Psoas muscle (tissue), 8 donors: ENCODE results near the gene GPR68. TPM values are rescaled to one million over a fixed set of nuclear protein-coding genes. Genes with fewer than 3 reads are reported as not detected.

ENCODE experiments used
- ATAC-seq, 4 donors: fragments of 200-7000 bp; cut with Tn5 transposase; one replicate each; pipeline ENCODE4 v1.9.1; 2020; ENCODE audit warnings: moderate library complexity in 3 of 4, mild to moderate bottlenecking in 2 of 4
- DNase-seq, 2 donors: peaks; one replicate each; pipeline ENCODE4 v3.0.0-alpha.2; 2020
- H3K27ac ChIP-seq: fragments of 200-600 bp; one replicate; pipeline ENCODE4 v1.8.0; 2022
- H3K27me3 ChIP-seq, 3 donors: fragments of 200-600 bp in 1 of 3; one replicate each; pipeline versions ENCODE4 v1.6.1 to v1.8.0; 2013 to 2022; ENCODE audit warnings: low read length in 2 of 3, mild to moderate bottlenecking in 2 of 3, moderate library complexity in 1 of 3; ENCODE audit not compliant: insufficient read depth in 3 of 3
- H3K36me3 ChIP-seq, 2 donors: fragments of 200-600 bp in 1 of 2; one replicate each; pipeline versions ENCODE4 v1.6.1 to v1.8.0; 2013 to 2022; ENCODE audit warnings: low read depth in 1 of 2, mild to moderate bottlenecking in 1 of 2, moderate library complexity in 1 of 2; ENCODE audit not compliant: insufficient read depth in 1 of 2
- H3K4me1 ChIP-seq: fragments of 200-600 bp; one replicate; pipeline ENCODE4 v1.8.0; 2022
- H3K4me3 ChIP-seq: fragments of 200-600 bp; one replicate; pipeline ENCODE4 v1.8.0; 2022; ENCODE audit warnings: mild to moderate bottlenecking
- H3K9me3 ChIP-seq: fragments of 200-600 bp; one replicate; pipeline ENCODE4 v1.8.0; 2022
- WGBS, 3 donors: extraction: QIAGEN DNeasy Blood & Tissue Kit; methylation state at CpG; one replicate each; pipeline versions ENCODE4 v1.1.6 to v1.1.7; 2013; 5-methylcytosine and 5-hydroxymethylcytosine counted together
- intact Hi-C, 2 donors: fragments of 100-400 bp; cut with DNase I; formaldehyde crosslinking; loops; one replicate each; pipeline versions ENCODE4 v1.11.0 to v1.14.2; 2022
- polyA plus RNA-seq, 3 donors: library from polyadenylated mRNA; stranded (reverse); fragments of 200-250 nt; gene quantifications; one replicate each; pipeline ENCODE4 v1.2.3, GENCODE V29; 2013
- total RNA-seq, 4 donors: library from RNA; stranded (reverse); fragmentation: NEBNext Ultra II Directional in 2 of 4; extraction: Animal tissue kit (Norgen Biotek cat#: 25700) in 2 of 4; gene quantifications; one replicate each; pipeline versions ENCODE4 v1.2.1 to v1.2.4, GENCODE V29; 2021 to 2023
- TF ChIP-seq, protein P1 (sequence below): fragments of 200-600 bp; IDR thresholded peaks from one replicate; pipeline ENCODE4 v1.8.0; 2022; ENCODE audit warnings: antibody characterized with exemption
- donor health status: healthy with polysubstance abuse.
- donor health status: DM: no; HTN: no; CAD: no; lungs with moderate emphysema.
- donor health status: Bipolar disorder and iron deficiency.
- donor health status: healthy.
- donor health status: DM: yes; HTN: yes; CAD: no.
- donor health status: DM: no; HTN: no; CAD: no.
- donor health status: DM: no; HTN: no; CAD: no.
- donor health status: DM: yes; HTN: yes; CAD: no.

The GPR68 gene
- total and polyA plus RNA-seq, 7 donors = 0.03 to 0.27 (median 0.16) TPM; not detected in 1

DNA sequence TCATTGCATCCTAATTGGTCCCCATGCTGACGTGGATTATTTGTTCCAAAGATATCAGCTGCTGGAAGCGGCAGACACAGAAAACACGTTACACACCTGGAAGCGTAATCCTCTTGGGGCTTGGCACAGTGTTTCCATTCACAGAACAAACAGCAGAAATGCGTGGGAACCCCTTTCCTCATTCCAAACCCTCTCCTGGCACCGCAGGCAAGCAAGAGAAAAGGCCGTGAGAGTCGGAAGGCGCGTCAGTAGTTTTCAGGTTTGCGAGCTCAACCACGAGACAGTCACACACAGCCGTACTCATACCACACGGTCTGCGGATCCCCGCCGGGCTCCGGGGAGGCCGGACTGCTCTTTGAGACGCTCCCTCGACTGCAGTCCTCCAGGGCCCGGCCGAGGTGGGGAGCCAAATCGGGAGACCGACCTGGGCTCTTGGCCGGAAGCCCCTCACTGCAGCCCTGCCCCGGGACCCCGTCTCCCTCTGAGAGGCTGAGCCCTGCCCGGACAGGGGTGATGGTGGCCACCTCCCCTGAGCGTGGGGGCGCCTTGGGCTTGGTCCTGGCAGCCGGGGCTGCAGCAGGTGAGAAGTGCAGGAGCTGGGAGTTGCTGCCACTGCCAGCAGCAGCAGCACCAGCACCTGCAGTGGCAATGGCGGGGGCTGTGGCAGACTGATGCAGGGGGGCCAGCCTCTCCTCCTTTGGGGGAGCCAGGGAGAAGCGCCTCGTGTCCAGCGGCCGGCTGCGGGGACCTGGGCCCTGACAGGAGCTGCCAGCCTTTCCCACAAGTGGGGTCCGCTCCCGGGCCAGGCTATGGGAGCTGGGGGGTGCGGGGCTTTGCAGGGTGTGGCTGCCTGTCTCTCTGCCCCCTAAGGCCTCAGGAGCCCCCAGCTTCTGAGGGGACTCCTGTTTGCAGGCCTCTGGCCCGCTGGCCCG lies 28.1 kb upstream of the GPR68 start:
- intact Hi-C loops = no loop called here
- Histone ChIP-seq H3K27me3 (no peaks in the 10 kb centered on the region), H3K4me3 (no peak overlapping the region), H3K27ac (no peak overlapping the region), H3K9me3 (no peaks in the 10 kb centered on the region), H3K4me1 (peaks cover 4% of the 10 kb centered on the region), H3K36me3 (no peaks in the 10 kb centered on the region)
- WGBS, 3 donors = 88 to 92% (median 90%) methylated on average over 39 to 43 of the region's 43 CpGs
- TF ChIP-seq, protein P1, sequence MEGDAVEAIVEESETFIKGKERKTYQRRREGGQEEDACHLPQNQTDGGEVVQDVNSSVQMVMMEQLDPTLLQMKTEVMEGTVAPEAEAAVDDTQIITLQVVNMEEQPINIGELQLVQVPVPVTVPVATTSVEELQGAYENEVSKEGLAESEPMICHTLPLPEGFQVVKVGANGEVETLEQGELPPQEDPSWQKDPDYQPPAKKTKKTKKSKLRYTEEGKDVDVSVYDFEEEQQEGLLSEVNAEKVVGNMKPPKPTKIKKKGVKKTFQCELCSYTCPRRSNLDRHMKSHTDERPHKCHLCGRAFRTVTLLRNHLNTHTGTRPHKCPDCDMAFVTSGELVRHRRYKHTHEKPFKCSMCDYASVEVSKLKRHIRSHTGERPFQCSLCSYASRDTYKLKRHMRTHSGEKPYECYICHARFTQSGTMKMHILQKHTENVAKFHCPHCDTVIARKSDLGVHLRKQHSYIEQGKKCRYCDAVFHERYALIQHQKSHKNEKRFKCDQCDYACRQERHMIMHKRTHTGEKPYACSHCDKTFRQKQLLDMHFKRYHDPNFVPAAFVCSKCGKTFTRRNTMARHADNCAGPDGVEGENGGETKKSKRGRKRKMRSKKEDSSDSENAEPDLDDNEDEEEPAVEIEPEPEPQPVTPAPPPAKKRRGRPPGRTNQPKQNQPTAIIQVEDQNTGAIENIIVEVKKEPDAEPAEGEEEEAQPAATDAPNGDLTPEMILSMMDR = no peak
- ATAC-seq (no peak), DNase-seq (no peak)

DNA sequence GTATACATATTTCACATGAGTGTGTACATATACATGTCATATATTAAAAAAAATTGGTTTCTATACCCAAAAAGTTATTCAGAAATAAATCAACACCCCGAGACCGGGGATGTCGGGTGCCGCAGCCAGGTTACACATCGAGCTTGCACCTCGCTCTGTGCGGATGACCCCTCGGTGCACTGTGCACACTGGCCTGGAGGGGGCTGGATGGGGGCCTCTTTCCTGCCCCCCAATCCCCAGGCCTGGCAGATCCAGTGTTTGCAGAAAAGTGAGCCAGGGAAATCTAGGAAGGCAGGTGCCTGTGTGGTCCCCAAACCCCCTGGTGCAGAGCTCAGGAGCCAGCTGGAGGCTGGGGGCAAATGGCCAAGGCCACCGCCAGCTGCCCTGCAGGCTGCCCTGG lies 27.1 kb upstream of the GPR68 start:
- DNase-seq (no peak), ATAC-seq (no peak)
- WGBS, 3 donors = 90 to 92% (median 92%) methylated on average over 9 of the region's 9 CpGs
- H3K4me3 ChIP-seq = no peak overlapping the region
- H3K4me1 ChIP-seq = peaks cover 4% of the 10 kb centered on the region
- no peak overlapping the region for H3K27ac ChIP-seq
- no peaks in the 10 kb centered on the region for H3K36me3 ChIP-seq
- H3K27me3 ChIP-seq = no peaks in the 10 kb centered on the region
- TF ChIP-seq, protein P1 = no peak
- no peaks in the 10 kb centered on the region for H3K9me3 ChIP-seq
- intact Hi-C loops = no loop called here

DNA sequence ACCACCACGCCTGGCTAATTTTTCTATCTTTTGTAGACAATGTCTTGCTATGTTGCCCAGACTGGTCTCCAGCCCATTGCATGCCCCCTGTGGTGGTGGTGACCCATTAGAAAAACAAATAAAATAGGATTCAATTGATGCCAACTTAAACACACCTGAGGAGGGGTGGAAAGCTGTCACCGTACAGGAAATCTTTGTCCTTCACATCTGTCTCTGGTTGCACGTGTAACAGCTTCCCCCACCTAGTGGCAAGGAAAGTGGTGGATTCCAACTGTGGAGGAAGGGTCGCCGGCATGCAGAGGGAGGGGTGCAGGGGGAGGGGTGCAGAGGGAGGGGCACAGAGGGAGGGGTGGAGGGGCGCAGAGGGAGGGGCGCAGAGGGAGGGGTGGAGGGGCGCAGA lies 26.1 kb upstream of the GPR68 start:
- DNase-seq = no peak
- ATAC-seq = no peak
- Histone ChIP-seq H3K27ac (no peak overlapping the region), H3K27me3 (peaks cover 0 to 1% (median 0%) of the 10 kb centered on the region in 3 donors), H3K9me3 (no peaks in the 10 kb centered on the region), H3K4me3 (no peak overlapping the region), H3K36me3 (no peaks in the 10 kb centered on the region), H3K4me1 (peaks cover 4% of the 10 kb centered on the region)
- WGBS, 3 donors = 51 to 75% (median 61%) methylated on average over 7 to 8 of the region's 8 CpGs
- intact Hi-C loops = no loop called here
- TF ChIP-seq, protein P1 = no peak

DNA sequence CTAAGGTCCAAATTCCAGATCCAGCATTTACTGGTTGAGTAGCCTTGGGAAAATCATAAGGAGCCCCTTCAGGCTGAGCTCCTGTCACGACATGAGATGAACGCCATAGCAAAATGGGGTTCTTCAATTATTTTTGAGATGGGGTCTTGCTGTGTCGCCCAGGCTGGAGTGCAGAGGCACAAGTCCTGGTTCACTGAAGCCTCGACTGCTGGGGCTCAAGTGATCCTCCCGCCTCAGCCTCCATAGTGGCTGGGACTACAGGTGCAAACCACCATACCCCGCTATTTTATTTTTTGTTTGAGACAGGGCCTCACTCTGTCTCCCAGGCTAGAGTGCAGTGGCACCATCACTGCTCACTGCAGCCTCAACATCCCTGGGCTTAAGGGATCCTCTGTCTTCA lies 25.7 kb upstream of the GPR68 start:
- Histone ChIP-seq H3K27me3 (peaks cover 0 to 6% (median 0%) of the 10 kb centered on the region in 3 donors), H3K4me1 (peaks cover 4% of the 10 kb centered on the region), H3K9me3 (no peaks in the 10 kb centered on the region), H3K4me3 (no peak overlapping the region), H3K36me3 (no peaks in the 10 kb centered on the region), H3K27ac (no peak overlapping the region)
- TF ChIP-seq, protein P1 = no peak
- 93 to 95% (median 95%) methylated on average over 6 of the region's 6 CpGs for WGBS, 3 donors
- intact Hi-C loops = no loop called here
- no peak for DNase-seq
- no peak for ATAC-seq
